Lower leg skin (tissue), 3 donors: Measurements from ENCODE around the gene CNTRL.

ENCODE experiments used
- POLR2A ChIP-seq, 2 donors: fragments of 450-650 bp; IDR thresholded peaks; one replicate each; pipeline ENCODE4 v1.6.1; 2016 to 2017; ENCODE audit warnings: antibody characterized with exemption in 2 of 2, mild to moderate bottlenecking in 1 of 2, moderate library complexity in 1 of 2
- TF ChIP-seq, protein P1 (sequence below), 3 donors: fragments of 450-650 bp; IDR thresholded peaks; one replicate each; pipeline ENCODE4 v1.5.1; 2016; ENCODE audit warnings: antibody characterized with exemption in 3 of 3, mild to moderate bottlenecking in 3 of 3, moderate library complexity in 2 of 3

DNA sequence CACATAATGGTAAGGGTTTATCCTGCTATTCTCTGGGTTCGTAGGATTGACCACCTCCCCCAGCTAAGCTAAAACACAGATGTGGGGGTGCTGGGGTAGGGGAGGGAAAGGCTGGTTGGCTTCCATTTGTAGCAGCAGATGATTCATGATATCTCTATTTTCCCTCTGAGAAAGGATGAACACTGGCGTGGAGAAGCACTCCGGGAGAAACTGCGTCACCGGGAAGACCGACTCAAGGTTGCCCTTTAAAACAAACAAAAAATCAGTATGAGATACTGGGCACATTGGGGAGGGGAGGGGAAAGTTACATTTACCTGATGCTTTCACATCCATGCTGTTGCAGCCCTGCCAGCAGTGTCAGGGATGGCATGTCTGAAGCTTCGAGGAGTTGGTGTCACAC lies 98.7 kb downstream of the CNTRL start:
- TF ChIP-seq, protein P1, sequence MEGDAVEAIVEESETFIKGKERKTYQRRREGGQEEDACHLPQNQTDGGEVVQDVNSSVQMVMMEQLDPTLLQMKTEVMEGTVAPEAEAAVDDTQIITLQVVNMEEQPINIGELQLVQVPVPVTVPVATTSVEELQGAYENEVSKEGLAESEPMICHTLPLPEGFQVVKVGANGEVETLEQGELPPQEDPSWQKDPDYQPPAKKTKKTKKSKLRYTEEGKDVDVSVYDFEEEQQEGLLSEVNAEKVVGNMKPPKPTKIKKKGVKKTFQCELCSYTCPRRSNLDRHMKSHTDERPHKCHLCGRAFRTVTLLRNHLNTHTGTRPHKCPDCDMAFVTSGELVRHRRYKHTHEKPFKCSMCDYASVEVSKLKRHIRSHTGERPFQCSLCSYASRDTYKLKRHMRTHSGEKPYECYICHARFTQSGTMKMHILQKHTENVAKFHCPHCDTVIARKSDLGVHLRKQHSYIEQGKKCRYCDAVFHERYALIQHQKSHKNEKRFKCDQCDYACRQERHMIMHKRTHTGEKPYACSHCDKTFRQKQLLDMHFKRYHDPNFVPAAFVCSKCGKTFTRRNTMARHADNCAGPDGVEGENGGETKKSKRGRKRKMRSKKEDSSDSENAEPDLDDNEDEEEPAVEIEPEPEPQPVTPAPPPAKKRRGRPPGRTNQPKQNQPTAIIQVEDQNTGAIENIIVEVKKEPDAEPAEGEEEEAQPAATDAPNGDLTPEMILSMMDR (IDR thresholded peaks at IDR 0.05), result no peak
- no peak for TF ChIP-seq POLR2A (IDR thresholded peaks at IDR 0.05)
